HL-60 (cell line): Measurements from ENCODE around the gene TRIM62.

ENCODE experiments used
- DNase-seq, 2 experiments: peaks; one replicate each; pipeline ENCODE4 v3.0.0-alpha.2; 2010 to 2020; ENCODE audit warnings: low read depth in 1 of 2, low spot score in 1 of 2
- H3K27ac ChIP-seq: fragments of 250-450 bp; sonication (Bioruptor Pico); replicated peaks from 2 replicates; pipeline ENCODE4 v1.5.1; 2020; ENCODE audit warnings: mild to moderate bottlenecking, moderate library complexity
- H3K27me3 ChIP-seq: fragments of 250-450 bp; sonication (Bioruptor Pico); 2 replicates; pipeline ENCODE4 v1.5.1; 2021; ENCODE audit warnings: mild to moderate bottlenecking, moderate library complexity; ENCODE audit not compliant: insufficient read depth, poor library complexity, severe bottlenecking
- H3K4me3 ChIP-seq: replicated peaks from 2 replicates; pipeline ENCODE4 v1.5.1; 2011; ENCODE audit warnings: mild to moderate bottlenecking, control low read depth, low read length; ENCODE audit not compliant: insufficient read depth
- GABPA ChIP-seq: IDR thresholded peaks from 2 replicates; pipeline ENCODE4 v1.6.1; 2012; ENCODE audit warnings: low read depth
- POLR2AphosphoS5 ChIP-seq: IDR thresholded peaks from 2 replicates; pipeline ENCODE4 v1.6.1; 2012; ENCODE audit warnings: low read depth
- SPI1 ChIP-seq: IDR thresholded peaks from 2 replicates; pipeline ENCODE4 v1.6.1; 2012; ENCODE audit warnings: low read depth, mild to moderate bottlenecking, borderline replicate concordance
- TF ChIP-seq, protein P1 (sequence below): IDR thresholded peaks from one replicate; pipeline ENCODE4 v1.5.1; 2011; ENCODE audit warnings: low read length, control low read depth, inconsistent platforms; ENCODE audit not compliant: insufficient read depth
- TF ChIP-seq, protein P2 (sequence below): IDR thresholded peaks from 2 replicates; pipeline ENCODE4 v1.6.1; 2012; ENCODE audit warnings: low read depth; ENCODE audit not compliant: insufficient replicate concordance

Gene TRIM62

DNA sequence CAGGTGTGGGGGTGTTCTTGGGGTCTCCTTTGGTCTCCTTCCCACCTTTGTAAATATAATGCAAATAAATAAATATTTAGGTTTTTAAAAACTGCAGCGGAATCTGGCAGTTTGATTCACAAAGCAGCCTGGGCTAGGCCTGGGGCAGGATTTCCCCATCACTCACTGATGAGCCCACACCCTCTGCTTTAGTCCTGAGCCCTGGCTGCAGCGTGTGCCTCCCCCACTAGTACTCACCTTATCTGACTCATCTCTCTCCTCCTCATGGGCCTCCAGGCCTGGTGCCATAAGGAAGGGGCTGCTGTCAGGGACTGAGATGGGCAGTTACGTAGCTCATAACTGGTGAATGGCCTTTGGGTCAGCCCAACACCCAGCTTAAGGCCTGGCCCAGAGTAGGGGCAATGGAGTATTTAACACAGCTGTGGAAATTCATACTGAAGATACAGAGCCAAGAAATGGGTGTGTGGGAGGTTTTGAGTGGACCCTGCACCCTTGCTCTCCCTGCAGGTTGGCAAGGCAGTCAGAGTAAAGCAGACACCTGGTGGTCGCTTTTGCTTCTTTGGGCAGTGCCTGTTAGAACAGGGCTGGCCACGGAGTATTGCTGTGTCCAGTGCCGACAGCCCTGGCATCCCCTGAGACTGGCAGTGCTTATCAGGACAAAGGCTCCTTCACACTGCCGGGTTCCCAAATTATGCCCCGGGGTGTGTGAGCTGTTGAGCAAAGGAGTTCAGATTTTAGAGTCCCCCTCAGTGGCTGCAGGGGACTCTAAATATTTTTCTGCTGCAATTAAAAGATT, 61.2 kb downstream of the TRIM62 start:
- DNase-seq: no peak
- Histone ChIP-seq H3K27me3 (no peaks in the 10 kb centered on the region), H3K4me3 (no peak overlapping the region), H3K27ac (no peak overlapping the region)
- TF ChIP-seq POLR2AphosphoS5 (no peak), GABPA (no peak), SPI1 (no peak)
- TF ChIP-seq, protein P1, sequence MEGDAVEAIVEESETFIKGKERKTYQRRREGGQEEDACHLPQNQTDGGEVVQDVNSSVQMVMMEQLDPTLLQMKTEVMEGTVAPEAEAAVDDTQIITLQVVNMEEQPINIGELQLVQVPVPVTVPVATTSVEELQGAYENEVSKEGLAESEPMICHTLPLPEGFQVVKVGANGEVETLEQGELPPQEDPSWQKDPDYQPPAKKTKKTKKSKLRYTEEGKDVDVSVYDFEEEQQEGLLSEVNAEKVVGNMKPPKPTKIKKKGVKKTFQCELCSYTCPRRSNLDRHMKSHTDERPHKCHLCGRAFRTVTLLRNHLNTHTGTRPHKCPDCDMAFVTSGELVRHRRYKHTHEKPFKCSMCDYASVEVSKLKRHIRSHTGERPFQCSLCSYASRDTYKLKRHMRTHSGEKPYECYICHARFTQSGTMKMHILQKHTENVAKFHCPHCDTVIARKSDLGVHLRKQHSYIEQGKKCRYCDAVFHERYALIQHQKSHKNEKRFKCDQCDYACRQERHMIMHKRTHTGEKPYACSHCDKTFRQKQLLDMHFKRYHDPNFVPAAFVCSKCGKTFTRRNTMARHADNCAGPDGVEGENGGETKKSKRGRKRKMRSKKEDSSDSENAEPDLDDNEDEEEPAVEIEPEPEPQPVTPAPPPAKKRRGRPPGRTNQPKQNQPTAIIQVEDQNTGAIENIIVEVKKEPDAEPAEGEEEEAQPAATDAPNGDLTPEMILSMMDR: no peak
- TF ChIP-seq, protein P2, sequence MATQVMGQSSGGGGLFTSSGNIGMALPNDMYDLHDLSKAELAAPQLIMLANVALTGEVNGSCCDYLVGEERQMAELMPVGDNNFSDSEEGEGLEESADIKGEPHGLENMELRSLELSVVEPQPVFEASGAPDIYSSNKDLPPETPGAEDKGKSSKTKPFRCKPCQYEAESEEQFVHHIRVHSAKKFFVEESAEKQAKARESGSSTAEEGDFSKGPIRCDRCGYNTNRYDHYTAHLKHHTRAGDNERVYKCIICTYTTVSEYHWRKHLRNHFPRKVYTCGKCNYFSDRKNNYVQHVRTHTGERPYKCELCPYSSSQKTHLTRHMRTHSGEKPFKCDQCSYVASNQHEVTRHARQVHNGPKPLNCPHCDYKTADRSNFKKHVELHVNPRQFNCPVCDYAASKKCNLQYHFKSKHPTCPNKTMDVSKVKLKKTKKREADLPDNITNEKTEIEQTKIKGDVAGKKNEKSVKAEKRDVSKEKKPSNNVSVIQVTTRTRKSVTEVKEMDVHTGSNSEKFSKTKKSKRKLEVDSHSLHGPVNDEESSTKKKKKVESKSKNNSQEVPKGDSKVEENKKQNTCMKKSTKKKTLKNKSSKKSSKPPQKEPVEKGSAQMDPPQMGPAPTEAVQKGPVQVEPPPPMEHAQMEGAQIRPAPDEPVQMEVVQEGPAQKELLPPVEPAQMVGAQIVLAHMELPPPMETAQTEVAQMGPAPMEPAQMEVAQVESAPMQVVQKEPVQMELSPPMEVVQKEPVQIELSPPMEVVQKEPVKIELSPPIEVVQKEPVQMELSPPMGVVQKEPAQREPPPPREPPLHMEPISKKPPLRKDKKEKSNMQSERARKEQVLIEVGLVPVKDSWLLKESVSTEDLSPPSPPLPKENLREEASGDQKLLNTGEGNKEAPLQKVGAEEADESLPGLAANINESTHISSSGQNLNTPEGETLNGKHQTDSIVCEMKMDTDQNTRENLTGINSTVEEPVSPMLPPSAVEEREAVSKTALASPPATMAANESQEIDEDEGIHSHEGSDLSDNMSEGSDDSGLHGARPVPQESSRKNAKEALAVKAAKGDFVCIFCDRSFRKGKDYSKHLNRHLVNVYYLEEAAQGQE: no peak

DNA sequence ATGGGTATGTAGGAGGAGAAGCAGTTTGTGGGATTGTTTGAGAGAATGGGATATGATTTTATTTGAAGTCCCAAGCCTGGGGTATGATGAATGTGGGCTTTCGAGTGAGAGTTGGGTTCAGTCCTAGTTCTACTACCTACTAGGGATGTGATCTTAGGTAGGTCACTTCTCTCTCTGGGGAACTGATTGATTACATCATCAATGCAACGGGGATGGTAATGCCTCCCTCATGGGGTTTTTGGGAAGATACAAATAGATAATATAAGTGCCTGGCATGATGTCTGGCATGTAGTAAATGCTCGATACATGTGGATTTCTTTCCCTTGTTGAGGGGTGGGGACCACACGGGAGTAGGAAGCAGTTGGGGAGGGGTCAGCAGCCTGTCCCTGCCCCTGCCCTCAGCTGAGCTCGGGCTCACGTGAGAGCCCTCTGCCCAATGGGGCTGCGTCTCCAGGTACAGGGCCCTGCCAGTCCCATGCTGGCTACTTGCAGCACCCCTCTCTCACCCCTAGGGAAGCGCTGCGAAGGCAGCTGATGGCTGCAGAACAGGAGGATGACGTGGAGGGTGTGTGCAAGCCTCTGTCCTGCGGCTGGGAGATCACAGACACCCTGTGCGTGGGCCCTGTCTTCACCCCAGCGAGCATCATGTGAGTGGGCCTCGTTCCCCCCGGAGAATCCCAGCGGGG, 62.2 kb downstream of the TRIM62 start:
- Histone ChIP-seq H3K4me3 (no peak overlapping the region), H3K27ac (no peak overlapping the region), H3K27me3 (no peaks in the 10 kb centered on the region)
- no peak for DNase-seq
- no peak for TF ChIP-seq SPI1
- no peak for TF ChIP-seq POLR2AphosphoS5
- TF ChIP-seq, protein P1: no peak
- no peak for TF ChIP-seq GABPA
- TF ChIP-seq, protein P2: no peak

DNA sequence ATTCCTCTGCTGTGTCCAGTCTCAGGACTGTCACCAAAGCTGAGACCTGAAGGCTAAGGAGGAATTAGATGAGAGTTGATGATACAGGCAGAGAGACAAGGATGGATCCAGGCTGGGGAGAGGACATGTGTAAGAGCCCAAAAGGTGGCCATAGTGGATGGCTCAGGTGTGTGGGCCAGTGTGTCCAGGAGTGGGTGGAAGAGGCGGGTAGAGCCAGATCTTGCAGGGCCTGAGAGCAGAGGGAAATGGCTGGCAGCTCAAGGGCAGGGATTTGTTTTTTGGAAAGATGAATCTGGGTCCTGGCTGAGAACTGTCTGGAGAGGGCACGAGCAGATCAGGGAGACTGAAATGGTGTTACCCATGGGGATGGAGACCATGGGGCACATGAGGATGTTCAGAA, 62.8 kb downstream of the TRIM62 start:
- Histone ChIP-seq H3K4me3 (no peak overlapping the region), H3K27ac (no peak overlapping the region), H3K27me3 (no peaks in the 10 kb centered on the region)
- DNase-seq: no peak
- TF ChIP-seq GABPA (no peak), POLR2AphosphoS5 (no peak), SPI1 (no peak)
- TF ChIP-seq, protein P1: no peak
- TF ChIP-seq, protein P2: no peak
